ENCODE data around the gene ZNF230.

DNA sequence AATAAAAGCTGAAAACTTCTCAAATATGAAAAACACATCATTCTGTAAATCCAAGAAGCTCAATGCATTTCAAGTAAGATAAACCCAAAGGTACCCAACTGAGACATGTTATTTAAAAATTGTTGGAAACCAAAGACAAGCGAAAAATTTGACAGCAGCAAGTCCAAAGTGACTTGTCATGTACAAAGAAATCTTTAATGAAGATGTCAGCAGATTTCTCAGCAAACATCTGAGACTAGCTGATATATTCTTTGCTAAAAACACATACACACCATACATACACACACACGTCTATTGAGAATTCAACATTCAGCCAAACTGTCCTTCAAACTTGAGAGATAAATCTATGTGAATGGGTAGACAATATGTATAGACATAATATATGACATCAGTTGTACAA, 16.7 kb downstream of the ZNF230 start:
- TF ChIP-seq, protein P1, sequence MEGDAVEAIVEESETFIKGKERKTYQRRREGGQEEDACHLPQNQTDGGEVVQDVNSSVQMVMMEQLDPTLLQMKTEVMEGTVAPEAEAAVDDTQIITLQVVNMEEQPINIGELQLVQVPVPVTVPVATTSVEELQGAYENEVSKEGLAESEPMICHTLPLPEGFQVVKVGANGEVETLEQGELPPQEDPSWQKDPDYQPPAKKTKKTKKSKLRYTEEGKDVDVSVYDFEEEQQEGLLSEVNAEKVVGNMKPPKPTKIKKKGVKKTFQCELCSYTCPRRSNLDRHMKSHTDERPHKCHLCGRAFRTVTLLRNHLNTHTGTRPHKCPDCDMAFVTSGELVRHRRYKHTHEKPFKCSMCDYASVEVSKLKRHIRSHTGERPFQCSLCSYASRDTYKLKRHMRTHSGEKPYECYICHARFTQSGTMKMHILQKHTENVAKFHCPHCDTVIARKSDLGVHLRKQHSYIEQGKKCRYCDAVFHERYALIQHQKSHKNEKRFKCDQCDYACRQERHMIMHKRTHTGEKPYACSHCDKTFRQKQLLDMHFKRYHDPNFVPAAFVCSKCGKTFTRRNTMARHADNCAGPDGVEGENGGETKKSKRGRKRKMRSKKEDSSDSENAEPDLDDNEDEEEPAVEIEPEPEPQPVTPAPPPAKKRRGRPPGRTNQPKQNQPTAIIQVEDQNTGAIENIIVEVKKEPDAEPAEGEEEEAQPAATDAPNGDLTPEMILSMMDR (IDR thresholded peaks at IDR 0.05) = no peak
- no peak for TF ChIP-seq POLR2A (IDR thresholded peaks at IDR 0.05)
- TF ChIP-seq EP300 (IDR thresholded peaks at IDR 0.05) = no peak
